GM19395 (cell line): Measurements from ENCODE around the gene DIO3.

Experiments
- ATAC-seq: cut with Tn5 transposase; IDR thresholded peaks from one replicate; pipeline ENCODE4 v1.9.1; 2021; ENCODE audit warnings: mild to moderate bottlenecking, moderate library complexity; ENCODE audit not compliant: unreplicated experiment

DIO3 gene

GRCh38 chr14:101579372-101580080 lies 18.2 kb downstream of the DIO3 start:
- ATAC-seq = no peak

GRCh38 chr14:101581806-101582205 lies 20.5 kb downstream of the DIO3 start:
- no peak for ATAC-seq

DNA sequence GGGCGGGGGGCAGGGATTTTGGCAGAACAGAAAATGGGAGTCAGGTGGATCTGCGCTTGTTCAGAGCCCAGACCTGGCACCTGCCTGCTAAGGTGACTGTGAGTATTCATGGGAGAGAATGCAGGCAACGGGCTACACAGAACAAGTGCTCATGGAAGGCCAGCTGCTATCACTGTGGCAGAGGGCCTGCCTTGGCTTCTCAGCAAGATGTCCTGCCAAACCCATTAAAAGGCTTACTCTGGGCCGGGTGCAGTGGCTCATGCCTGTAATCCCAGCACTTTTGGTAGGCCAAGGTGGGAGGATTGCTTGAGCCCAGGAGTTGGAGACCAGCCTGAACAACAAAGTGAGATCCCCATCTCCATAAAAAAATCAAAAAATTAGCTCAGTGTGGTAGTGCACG lies 21.0 kb downstream of the DIO3 start:
- ATAC-seq = no peak

DNA sequence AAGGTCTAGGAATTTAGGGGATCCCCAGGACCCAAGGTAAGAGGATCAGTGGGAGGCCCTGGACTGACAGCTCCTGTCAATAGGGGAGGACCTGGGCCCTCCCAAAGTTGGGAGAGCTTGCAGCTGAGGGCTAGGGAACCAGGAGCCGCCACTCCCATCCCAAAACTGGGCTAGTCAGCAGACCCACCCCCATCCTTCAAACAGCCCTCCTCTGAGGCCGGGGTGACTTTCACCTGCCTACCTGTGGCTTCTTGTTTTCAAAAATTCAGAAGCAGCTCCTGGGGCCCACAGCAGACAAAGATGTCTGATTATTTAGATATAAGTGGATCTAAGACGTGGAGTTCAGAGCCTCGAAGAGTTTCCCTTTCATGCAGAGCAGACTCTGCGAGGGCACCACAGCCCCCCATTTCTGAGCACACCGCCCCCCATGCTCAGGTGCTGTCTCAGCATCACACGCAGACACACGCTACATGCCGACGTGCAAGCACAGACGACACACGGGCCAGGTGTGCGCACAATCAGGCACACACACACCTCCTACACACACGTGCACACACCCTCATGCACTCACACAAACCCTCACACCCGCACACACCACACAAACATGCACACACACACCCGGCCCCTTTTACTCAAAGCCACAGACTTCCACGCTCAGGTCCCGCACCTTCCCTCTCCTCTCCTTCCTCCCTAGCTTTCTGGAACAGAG lies 21.9 kb downstream of the DIO3 start:
- no peak for ATAC-seq

GRCh38 chr14:101583715-101584054 lies 22.4 kb downstream of the DIO3 start:
- ATAC-seq = no peak

GRCh38 chr14:101584055-101584859 lies 23.0 kb downstream of the DIO3 start:
- no peak for ATAC-seq

GRCh38 chr14:101585211-101585610 lies 23.9 kb downstream of the DIO3 start:
- no peak for ATAC-seq

DNA sequence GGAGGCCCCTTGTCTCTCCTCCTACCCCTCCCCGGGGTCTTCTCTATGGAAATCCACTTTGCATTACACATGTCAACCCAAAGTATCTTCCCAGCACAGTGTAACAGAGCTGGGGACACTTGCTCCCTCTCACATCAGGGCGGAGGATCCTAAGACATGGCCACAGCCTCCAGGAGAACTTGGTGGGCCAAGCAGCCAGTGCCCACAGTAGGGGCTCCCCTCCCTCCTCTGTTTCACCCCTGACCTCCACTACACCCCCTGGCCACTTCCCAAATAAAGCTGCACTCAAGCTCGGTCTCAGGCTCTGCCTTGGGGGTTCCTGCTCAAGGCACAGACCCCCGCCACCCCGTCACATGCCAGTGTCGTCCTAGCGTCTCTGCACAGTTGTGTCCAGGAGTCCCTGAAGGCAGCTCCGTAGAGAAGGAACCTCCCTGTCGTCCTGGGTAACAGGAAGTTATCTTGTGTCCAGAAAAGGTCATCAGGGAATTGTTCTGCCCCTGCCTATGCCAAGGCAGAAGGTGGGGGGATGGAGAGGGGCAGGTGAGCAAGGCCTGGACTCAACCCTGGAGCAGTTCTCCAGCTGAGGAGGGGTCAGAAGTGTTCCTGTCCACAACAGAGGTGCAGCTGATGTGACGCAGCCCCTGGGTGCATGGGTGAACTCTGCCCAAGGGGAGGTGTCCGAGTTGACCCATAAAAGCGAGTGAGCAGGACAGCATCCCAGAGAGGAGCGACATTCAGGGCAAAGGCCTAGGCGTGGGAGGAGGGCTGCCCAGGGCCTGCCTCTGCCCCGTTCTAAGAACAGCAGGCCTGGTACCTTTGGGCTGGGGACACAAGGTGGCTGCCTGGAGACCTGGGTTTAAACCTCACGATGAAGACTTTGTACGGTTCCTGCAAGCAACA lies 25.5 kb downstream of the DIO3 start:
- no peak for ATAC-seq

GRCh38 chr14:101587441-101587911 lies 26.2 kb downstream of the DIO3 start:
- no peak for ATAC-seq

DNA sequence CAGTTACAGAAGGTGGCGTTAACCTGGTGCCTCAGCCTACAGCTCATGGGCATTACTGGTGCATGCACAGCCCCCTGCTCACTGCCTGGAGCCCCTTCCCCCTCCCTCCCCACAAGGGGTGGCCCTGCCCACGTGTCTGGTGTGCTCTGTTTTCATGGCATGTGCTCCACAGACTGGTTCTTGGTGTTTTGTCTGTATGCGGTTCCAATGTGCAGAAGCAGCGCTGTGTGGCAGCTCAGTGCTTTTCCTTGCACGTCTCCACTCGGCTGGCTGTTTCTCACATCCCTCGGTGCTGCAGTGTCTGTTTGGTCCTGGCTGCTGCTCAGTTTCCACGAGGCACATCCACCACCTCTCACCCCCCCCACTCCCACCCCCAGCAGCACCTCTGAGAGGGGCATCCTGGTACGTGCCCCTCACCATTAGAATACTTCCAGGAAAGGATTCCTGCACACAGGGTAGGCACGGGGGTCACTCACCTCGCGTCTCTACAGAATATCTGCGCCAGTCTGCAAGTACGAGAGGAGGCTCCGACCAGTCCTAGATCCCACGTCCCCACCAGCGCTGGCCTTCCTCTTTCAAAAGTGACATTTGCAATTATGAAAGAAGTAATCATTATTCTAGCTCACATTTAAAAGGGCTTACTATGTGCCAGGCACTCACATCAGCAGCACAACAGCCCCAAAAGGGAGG lies 27.1 kb downstream of the DIO3 start:
- no peak for ATAC-seq

DNA sequence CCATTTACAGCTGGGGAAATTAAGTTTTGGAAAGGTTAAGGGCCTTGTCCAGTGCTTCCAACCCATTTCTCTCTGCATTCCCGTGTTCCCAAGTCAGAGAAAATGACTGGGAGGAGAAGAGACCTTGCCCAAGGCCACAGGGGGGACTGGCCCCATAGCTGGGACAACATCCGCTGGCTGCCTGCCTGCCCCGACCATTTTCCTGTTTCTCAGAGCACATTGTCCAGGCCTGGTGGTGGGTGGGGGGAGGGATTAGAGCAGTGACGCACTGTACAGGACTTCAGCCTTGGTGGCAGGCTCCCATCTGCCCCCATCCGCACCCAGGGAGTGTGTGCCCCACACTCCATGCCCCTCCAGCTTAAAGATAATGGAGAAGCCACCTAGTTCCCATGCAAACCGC lies 27.7 kb downstream of the DIO3 start:
- no peak for ATAC-seq

DNA sequence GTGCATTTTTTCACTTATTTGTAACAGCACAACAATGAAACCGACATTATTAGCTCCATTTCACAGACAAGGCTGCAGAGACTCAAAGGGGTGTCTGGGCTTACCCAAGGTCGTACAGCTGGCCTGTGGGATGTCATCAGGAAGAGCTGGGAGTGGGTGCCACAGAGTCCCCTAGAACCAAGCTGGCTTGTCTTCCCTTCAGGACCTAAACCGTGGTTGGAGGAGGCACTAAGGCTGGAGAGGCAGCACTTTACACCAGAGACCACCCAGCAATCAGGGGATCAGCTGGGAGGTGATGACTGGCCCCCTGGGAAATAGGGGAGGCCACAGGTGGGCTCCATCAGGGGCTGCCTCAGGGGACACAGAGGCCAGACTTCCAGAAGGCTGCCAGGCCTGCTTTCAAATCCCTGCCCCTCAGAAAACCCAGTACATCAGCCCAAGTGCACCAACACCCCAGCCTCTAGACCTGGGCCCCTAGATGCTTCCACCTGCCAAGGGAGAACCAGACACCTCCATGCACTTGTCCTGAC lies 28.3 kb downstream of the DIO3 start:
- ATAC-seq = no peak

GRCh38 chr14:101590062-101590461 lies 28.8 kb downstream of the DIO3 start:
- no peak for ATAC-seq

DNA sequence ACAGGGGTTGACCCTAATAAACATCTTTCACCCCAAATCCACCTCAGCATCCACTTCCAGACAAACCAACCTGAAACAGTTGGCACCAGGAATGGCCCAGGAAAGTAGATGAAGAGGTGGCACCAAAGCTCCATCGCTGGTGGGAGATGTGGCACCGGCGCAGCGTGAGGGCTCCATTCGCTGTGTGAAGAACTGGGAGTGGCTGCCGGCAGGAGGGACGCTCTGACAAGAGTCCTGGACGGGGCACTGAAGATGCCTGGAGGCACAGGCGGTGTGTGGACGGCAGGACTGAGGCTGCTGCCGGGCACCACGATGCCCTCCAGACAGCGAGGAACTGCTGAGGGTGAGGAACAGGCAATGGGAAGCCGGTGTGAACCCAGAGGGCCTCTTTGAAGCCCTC lies 29.3 kb downstream of the DIO3 start:
- no peak for ATAC-seq

DNA sequence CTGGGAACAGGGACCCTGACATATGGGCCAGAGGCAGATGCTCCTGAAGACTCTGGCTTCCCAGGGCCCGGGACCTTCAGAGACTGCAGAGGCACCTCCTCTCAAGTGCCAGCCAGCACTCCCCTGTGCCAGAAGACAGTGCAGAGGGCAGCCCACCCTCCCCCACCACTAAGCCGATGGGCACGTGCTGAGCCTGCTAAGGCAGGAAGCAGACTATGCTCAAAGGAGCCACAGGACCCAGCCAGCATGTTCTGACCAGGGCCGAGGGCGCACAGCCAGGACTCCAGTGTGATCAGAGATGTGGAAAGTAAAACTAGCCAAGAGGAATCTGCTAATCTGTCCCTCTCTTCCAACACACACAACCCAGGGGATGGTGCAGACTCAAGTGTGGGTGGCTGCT lies 29.8 kb downstream of the DIO3 start:
- ATAC-seq = no peak

DNA sequence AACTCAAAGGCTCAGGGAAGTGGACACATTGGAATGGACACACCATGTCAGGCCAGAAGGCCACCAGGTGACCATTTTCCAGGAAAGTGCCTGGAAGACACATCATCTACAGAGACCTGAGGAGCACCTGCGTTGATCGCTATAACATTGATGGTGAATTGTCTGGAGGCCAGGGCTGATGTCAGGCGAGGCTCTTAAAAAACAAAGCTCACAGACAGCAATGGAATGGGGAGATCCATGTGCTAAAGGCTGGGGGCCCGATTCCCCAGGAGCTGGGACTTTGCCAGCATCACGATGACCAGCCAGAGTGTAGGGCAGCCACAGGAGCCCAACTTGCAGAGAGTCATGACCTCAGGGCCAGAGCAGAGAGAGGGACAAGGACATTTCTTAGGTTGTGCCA lies 30.3 kb downstream of the DIO3 start:
- no peak for ATAC-seq

- no peak for ATAC-seq
Observed at GRCh38 chr14:101593411-101594238, 32.3 kb downstream of the DIO3 start.

- ATAC-seq = no peak
Observed at GRCh38 chr14:101594511-101595148, 33.3 kb downstream of the DIO3 start.

DNA sequence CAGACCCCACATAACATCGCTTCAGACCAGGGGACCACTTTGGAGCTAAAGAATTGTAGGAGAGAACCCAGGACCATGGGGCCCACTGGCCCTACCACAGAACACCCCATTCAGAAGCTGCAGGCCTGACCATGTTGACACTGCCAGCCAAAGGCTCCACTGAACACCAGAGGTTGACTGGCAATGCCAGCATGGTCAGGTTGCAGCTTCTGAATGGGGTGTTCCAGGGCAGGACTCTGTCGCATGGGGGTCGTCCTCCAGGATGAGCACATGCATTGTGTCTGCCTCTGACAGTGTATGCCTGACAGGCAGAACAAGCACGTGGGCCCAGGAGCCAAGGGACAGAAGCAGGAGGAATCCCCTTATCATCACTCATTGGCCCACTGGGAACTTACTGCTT lies 34.1 kb downstream of the DIO3 start:
- ATAC-seq = no peak
